Measurements from ENCODE around the gene KCTD5.
A peak's percentile ranks its signal among the peaks of the same experiment; 100 is the strongest.

The KCTD5 gene

DNA sequence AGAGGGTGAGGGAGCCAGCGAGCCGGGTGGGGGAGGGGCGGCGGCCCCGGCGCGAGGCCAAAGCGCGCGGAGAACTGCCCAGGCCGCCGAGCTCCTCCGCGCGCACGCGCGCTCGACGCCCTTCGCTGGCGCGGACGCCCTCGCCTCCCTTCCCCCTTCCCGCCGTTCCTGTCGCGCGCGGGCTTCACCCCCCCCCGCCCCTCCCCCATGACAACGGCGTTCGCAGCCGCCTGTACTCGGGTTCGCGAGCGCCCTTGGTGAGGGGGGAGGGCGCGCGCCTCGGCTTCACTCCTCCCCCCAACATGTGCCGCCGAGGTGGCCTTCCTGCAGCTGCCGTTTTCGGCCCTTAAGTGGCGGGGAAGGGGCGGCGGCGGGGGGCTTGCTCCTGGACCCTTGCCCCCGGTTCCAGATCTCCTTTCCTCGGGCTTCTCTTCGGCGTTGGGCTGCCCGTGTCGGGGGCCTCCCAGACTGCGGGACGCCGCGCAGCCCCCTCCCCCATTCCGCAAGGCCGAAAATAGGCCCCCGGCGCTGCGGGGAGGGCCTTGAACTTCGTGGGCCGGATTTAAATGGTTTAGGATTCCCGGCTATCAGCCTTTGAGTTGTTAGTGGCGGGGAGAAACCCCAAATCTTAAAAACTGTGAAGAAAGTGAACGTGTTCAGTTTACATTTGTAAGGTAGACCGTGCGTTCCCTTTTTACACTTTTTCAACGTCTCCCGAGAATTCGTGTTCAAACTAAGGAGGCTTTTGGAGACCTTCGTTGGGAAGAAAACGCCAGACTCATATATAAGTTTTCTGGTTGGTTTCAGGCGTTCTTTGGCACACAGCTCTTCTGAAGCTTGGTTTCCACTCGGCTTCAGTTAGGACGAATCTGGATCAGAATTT lies 70.8 kb downstream of the KCTD5 start:
- DNase-seq: peak; percentile 82

DNA sequence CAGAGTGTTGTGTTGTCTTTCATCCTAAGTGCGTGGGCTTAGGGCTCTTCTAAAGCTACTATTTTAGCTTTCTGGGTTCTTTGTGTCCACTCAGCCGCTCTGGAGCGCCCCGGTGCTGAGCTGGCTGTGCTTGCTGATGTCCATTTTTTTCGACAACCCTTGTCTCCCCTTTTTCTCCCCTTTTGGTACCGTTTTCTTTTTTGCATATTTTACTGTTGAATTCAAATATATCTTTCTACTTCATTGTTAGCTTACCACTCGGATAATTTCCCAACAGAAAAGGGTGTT lies 71.4 kb downstream of the KCTD5 start:
- DNase-seq: no peak

DNA sequence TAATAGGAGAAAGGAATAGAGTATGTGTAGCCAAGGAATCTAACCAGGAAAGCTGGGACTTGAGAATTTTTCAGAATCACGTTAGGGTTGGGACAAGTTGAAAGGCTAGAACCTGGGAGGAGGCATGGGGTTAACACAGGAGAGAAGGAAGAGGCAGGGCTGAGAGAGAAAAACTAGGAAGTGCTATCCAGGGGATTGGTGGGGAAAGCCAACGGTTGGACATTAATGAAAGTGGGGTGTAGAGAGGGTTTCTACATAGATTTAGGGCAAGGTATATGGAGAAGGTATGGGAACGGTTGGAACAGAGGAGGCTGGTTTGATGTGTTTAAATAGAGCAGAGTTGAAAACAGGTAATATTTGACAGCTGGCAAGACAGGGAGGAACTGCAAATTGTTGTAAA lies 72.8 kb downstream of the KCTD5 start:
- no peak for DNase-seq

DNA sequence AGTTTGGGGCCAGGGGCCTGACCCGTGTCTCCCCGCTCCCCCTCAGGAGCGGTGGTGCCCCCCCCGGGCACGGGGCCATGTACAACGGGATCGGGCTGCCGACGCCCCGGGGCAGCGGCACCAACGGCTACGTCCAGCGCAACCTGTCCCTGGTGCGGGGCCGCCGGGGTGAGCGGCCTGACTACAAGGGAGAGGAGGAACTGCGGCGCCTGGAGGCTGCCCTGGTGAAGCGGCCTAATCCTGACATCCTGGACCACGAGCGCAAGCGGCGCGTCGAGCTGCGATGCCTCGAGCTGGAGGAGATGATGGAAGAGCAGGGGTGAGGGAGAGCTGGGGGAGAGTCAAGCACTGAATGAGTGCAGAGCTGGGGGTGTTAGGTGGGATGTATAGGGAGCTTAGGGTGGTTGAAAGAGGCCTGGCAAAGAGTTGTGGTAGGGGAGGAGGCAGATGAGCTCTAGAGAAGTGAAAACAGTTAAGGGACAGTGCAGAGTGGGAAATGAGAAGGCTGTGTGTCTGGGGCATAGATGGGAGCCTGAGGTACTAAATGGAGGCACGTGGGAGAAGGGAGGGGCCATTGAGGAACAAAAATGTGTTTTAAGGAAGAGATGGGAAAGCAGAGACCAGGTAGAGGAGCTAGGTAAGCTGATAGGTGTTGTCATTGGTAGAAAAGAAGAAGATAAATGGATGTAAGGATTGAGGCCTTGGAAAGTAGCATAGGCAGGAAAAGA lies 74.1 kb downstream of the KCTD5 start:
- no peak for DNase-seq

DNA sequence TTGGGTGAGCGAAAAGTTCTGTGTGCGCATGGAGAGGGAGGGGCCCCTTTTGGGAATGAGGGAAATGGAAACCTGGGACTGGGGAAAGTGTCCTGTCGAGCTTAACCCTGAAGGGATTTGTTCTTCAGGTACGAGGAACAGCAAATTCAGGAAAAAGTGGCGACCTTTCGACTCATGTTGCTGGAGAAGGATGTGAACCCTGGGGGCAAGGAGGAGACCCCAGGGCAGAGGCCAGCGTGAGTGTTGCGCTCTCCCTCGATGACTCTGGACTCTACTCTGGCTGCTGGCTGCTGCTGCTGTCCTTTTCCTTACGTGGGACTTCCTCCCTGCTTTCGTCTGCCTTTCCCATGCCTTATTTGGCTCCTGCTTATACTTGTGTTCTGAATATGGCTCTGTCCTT lies 75.0 kb downstream of the KCTD5 start:
- DNase-seq: no peak
